K562 (cell line): ENCODE results near the gene POP7. TPM values are rescaled to one million over a fixed set of nuclear protein-coding genes. Genes with fewer than 3 reads are reported as not detected.

Source experiments
- ZNF589 ChIP-seq: fragments of 200-800 bp; sonication (Bioruptor generic); IDR thresholded peaks from 2 replicates; pipeline ENCODE4 v1.6.1; 2016; ENCODE audit warnings: low read depth, missing genetic modification characterization, missing compliant biosample characterization
- polyA plus RNA-seq, 8 experiments: library from polyadenylated mRNA; depleted of rRNA in 4 of 8; stranded (reverse) in 5 of 8; unstranded in 3 of 8; fragments of >200 nt; fragmentation: Nextera tagmentation in 2 of 8; fragmentation: Illumina TruSeq in 1 of 8; extraction: Ambion mirVana in 2 of 8; extraction: Trizol in 1 of 8; gene quantifications; 2 replicates each; pipeline versions ENCODE4 v1.2.1 to v1.2.3, GENCODE V29; 2011 to 2014; ENCODE audit warnings: inconsistent platforms in 1 of 8, missing spikeins in 1 of 8
- total RNA-seq, 7 experiments: library from RNA; depleted of rRNA in 6 of 7; stranded (reverse); fragments of >200 nt in 6 of 7; fragmentation: Illumina TruSeq in 2 of 7; extraction: Trizol in 2 of 7; gene quantifications; 2 replicates each; pipeline versions ENCODE4 v1.2.1 to v1.2.3, GENCODE V29; 2011 to 2021; ENCODE audit warnings: low replicate concordance in 1 of 7
- TF ChIP-seq, protein P1 (sequence below), 2 experiments: fragments of 450-650 bp; formaldehyde crosslinking in 1 of 2; IDR thresholded peaks; 2 replicates each; pipeline versions ENCODE4 v1.4.0 to v1.6.1; 2014 to 2020; ENCODE audit warnings: mild to moderate bottlenecking in 2 of 2, borderline replicate concordance in 1 of 2, low read depth in 1 of 2
- TF ChIP-seq, protein P2 (sequence below): fragments of 200-600 bp; sonication (generic); IDR thresholded peaks from one replicate; pipeline ENCODE4 v1.6.1; 2012; ENCODE audit warnings: mild to moderate bottlenecking, low read depth, low read length, inconsistent platforms

The POP7 gene
- total and polyA plus RNA-seq, 9 of the 15 experiments (the other 6 are each of a cell fraction or from before 2014, with no cell fraction given): 11.5 to 163 (median 68.9) TPM

DNA sequence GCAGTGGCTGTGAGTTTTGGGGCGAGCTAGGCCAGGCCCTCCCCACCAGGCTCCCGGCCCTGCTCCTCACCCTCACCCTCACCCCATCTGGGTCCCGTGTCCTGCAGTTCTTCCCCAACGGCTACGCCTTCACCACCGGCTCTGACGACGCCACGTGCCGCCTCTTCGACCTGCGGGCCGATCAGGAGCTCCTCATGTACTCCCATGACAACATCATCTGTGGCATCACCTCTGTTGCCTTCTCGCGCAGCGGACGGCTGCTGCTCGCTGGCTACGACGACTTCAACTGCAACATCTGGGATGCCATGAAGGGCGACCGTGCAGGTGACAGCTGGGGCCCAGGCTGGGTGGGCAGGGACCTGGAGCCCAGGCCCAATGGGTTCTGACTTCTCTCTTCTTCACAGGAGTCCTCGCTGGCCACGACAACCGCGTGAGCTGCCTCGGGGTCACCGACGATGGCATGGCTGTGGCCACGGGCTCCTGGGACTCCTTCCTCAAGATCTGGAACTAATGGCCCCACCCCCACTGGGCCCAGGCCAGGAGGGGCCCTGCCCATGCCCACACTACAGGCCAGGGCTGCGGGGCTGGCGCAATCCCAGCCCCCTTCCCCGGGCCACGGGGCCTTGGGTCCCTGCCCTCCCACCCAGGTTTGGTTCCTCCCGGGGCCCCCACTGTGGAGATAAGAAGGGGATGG is 27.5 kb upstream of the POP7 start (continued):
- TF ChIP-seq, protein P1, sequence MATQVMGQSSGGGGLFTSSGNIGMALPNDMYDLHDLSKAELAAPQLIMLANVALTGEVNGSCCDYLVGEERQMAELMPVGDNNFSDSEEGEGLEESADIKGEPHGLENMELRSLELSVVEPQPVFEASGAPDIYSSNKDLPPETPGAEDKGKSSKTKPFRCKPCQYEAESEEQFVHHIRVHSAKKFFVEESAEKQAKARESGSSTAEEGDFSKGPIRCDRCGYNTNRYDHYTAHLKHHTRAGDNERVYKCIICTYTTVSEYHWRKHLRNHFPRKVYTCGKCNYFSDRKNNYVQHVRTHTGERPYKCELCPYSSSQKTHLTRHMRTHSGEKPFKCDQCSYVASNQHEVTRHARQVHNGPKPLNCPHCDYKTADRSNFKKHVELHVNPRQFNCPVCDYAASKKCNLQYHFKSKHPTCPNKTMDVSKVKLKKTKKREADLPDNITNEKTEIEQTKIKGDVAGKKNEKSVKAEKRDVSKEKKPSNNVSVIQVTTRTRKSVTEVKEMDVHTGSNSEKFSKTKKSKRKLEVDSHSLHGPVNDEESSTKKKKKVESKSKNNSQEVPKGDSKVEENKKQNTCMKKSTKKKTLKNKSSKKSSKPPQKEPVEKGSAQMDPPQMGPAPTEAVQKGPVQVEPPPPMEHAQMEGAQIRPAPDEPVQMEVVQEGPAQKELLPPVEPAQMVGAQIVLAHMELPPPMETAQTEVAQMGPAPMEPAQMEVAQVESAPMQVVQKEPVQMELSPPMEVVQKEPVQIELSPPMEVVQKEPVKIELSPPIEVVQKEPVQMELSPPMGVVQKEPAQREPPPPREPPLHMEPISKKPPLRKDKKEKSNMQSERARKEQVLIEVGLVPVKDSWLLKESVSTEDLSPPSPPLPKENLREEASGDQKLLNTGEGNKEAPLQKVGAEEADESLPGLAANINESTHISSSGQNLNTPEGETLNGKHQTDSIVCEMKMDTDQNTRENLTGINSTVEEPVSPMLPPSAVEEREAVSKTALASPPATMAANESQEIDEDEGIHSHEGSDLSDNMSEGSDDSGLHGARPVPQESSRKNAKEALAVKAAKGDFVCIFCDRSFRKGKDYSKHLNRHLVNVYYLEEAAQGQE (IDR thresholded peaks at IDR 0.05; ENCODE audit: borderline replicate concordance): no peak
- TF ChIP-seq, protein P1 (CRISPR knock-in tag; IDR thresholded peaks at IDR 0.05; ENCODE audit: low read depth): no peak
- TF ChIP-seq, protein P2, sequence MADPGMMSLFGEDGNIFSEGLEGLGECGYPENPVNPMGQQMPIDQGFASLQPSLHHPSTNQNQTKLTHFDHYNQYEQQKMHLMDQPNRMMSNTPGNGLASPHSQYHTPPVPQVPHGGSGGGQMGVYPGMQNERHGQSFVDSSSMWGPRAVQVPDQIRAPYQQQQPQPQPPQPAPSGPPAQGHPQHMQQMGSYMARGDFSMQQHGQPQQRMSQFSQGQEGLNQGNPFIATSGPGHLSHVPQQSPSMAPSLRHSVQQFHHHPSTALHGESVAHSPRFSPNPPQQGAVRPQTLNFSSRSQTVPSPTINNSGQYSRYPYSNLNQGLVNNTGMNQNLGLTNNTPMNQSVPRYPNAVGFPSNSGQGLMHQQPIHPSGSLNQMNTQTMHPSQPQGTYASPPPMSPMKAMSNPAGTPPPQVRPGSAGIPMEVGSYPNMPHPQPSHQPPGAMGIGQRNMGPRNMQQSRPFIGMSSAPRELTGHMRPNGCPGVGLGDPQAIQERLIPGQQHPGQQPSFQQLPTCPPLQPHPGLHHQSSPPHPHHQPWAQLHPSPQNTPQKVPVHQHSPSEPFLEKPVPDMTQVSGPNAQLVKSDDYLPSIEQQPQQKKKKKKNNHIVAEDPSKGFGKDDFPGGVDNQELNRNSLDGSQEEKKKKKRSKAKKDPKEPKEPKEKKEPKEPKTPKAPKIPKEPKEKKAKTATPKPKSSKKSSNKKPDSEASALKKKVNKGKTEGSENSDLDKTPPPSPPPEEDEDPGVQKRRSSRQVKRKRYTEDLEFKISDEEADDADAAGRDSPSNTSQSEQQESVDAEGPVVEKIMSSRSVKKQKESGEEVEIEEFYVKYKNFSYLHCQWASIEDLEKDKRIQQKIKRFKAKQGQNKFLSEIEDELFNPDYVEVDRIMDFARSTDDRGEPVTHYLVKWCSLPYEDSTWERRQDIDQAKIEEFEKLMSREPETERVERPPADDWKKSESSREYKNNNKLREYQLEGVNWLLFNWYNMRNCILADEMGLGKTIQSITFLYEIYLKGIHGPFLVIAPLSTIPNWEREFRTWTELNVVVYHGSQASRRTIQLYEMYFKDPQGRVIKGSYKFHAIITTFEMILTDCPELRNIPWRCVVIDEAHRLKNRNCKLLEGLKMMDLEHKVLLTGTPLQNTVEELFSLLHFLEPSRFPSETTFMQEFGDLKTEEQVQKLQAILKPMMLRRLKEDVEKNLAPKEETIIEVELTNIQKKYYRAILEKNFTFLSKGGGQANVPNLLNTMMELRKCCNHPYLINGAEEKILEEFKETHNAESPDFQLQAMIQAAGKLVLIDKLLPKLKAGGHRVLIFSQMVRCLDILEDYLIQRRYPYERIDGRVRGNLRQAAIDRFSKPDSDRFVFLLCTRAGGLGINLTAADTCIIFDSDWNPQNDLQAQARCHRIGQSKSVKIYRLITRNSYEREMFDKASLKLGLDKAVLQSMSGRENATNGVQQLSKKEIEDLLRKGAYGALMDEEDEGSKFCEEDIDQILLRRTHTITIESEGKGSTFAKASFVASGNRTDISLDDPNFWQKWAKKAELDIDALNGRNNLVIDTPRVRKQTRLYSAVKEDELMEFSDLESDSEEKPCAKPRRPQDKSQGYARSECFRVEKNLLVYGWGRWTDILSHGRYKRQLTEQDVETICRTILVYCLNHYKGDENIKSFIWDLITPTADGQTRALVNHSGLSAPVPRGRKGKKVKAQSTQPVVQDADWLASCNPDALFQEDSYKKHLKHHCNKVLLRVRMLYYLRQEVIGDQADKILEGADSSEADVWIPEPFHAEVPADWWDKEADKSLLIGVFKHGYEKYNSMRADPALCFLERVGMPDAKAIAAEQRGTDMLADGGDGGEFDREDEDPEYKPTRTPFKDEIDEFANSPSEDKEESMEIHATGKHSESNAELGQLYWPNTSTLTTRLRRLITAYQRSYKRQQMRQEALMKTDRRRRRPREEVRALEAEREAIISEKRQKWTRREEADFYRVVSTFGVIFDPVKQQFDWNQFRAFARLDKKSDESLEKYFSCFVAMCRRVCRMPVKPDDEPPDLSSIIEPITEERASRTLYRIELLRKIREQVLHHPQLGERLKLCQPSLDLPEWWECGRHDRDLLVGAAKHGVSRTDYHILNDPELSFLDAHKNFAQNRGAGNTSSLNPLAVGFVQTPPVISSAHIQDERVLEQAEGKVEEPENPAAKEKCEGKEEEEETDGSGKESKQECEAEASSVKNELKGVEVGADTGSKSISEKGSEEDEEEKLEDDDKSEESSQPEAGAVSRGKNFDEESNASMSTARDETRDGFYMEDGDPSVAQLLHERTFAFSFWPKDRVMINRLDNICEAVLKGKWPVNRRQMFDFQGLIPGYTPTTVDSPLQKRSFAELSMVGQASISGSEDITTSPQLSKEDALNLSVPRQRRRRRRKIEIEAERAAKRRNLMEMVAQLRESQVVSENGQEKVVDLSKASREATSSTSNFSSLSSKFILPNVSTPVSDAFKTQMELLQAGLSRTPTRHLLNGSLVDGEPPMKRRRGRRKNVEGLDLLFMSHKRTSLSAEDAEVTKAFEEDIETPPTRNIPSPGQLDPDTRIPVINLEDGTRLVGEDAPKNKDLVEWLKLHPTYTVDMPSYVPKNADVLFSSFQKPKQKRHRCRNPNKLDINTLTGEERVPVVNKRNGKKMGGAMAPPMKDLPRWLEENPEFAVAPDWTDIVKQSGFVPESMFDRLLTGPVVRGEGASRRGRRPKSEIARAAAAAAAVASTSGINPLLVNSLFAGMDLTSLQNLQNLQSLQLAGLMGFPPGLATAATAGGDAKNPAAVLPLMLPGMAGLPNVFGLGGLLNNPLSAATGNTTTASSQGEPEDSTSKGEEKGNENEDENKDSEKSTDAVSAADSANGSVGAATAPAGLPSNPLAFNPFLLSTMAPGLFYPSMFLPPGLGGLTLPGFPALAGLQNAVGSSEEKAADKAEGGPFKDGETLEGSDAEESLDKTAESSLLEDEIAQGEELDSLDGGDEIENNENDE: no peak
- no peak for TF ChIP-seq ZNF589 (CRISPR knock-in tag)
- TF ChIP-seq, all 486 proteins: peak for 15
